Endothelial cell of umbilical vein (primary cell): Measurements from ENCODE around the gene RSRC1.

Experiments used
- EZH2 ChIP-seq: IDR thresholded peaks from 2 replicates; pipeline ENCODE4 v1.6.1; 2012; ENCODE audit warnings: borderline replicate concordance, low read depth, mild to moderate bottlenecking, moderate library complexity, low read length, inconsistent platforms; ENCODE audit not compliant: severe bottlenecking
- FOS ChIP-seq: IDR thresholded peaks from 2 replicates; pipeline ENCODE4 v1.6.1; 2011; ENCODE audit warnings: mild to moderate bottlenecking, low read length, moderate library complexity, borderline replicate concordance; ENCODE audit not compliant: insufficient read depth
- GATA2 ChIP-seq: IDR thresholded peaks from 2 replicates; pipeline ENCODE4 v1.7.0; 2011; ENCODE audit warnings: low read depth, mild to moderate bottlenecking, moderate library complexity, mixed read lengths, low read length; ENCODE audit not compliant: insufficient read length, insufficient read depth
- JUN ChIP-seq: IDR thresholded peaks from 2 replicates; pipeline ENCODE4 v1.6.1; 2011; ENCODE audit warnings: borderline replicate concordance, low read depth; ENCODE audit not compliant: insufficient read length, insufficient read depth
- MAX ChIP-seq: IDR thresholded peaks from 2 replicates; pipeline ENCODE4 v1.6.1; 2011; ENCODE audit not compliant: insufficient read depth, insufficient read length
- MYC ChIP-seq: IDR thresholded peaks from one replicate; pipeline ENCODE4 v1.6.1; 2011; ENCODE audit warnings: mild to moderate bottlenecking, low read depth, low read length
- POLR2A ChIP-seq: IDR thresholded peaks from 2 replicates; pipeline ENCODE4 v1.6.1; 2012; ENCODE audit warnings: low read depth, mild to moderate bottlenecking, control low read depth, low read length
- POLR2AphosphoS5 ChIP-seq: IDR thresholded peaks from 2 replicates; pipeline ENCODE4 v1.6.1; 2012; ENCODE audit warnings: low read depth, mild to moderate bottlenecking, control low read depth, low read length, moderate library complexity; ENCODE audit not compliant: insufficient read depth
- TF ChIP-seq, protein P1 (sequence below), 2 donors: IDR thresholded peaks; 1 replicate in 1 of 2; 2 replicates in 1 of 2; pipeline ENCODE4 v1.5.1; 2011; ENCODE audit warnings: low read length in 2 of 2, mild to moderate bottlenecking in 2 of 2, moderate library complexity in 2 of 2, control low read depth in 1 of 2, inconsistent platforms in 1 of 2, low read depth in 1 of 2; ENCODE audit not compliant: insufficient read depth in 1 of 2; ENCODE audit errors: extremely low read depth in 1 of 2

DNA sequence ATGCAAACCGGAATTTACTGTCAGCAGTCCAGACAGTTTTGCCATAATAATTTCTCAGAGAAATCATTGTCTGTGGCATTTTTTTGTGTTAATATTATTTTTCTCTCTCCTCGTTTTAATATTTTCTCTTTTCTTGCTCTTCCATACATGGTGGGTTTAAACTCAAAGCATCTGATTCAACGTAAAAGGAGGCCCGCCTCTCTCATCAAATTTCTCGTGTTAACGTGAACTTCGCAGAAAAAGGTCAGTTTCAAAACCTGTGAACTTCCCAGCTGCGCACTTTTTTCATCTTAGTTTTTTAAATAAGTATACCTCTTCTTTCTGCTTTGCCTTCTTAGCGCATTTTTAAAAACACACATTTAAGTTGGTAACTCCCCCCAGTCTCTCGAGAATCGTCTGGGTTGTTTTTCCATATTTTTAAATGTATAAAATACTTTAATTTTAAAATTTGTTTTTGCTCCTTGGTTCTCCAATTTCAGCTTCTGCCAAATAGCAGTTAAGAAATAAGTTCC is 12.8 kb upstream of the RSRC1 start:
- TF ChIP-seq, protein P1, sequence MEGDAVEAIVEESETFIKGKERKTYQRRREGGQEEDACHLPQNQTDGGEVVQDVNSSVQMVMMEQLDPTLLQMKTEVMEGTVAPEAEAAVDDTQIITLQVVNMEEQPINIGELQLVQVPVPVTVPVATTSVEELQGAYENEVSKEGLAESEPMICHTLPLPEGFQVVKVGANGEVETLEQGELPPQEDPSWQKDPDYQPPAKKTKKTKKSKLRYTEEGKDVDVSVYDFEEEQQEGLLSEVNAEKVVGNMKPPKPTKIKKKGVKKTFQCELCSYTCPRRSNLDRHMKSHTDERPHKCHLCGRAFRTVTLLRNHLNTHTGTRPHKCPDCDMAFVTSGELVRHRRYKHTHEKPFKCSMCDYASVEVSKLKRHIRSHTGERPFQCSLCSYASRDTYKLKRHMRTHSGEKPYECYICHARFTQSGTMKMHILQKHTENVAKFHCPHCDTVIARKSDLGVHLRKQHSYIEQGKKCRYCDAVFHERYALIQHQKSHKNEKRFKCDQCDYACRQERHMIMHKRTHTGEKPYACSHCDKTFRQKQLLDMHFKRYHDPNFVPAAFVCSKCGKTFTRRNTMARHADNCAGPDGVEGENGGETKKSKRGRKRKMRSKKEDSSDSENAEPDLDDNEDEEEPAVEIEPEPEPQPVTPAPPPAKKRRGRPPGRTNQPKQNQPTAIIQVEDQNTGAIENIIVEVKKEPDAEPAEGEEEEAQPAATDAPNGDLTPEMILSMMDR (IDR thresholded peaks at IDR 0.05; ENCODE audit: extremely low read depth in 1 of 2, insufficient read depth in 1 of 2, low read depth in 1 of 2, low read length in 2 of 2) = no peak
- no peak for TF ChIP-seq MYC
- TF ChIP-seq POLR2A = no peak
- TF ChIP-seq MAX = no peak
- no peak for TF ChIP-seq EZH2
- TF ChIP-seq POLR2AphosphoS5 = no peak
- no peak for TF ChIP-seq GATA2
- no peak for TF ChIP-seq JUN
- TF ChIP-seq FOS = no peak
